ENCODE results near the gene GLB1L.

GLB1L gene

GRCh38 chr2:219220652-219221402 lies 24.4 kb downstream of the GLB1L start:
- DNase-seq: no peak

GRCh38 chr2:219219784-219220532 lies 25.3 kb downstream of the GLB1L start:
- no peak for DNase-seq

DNA sequence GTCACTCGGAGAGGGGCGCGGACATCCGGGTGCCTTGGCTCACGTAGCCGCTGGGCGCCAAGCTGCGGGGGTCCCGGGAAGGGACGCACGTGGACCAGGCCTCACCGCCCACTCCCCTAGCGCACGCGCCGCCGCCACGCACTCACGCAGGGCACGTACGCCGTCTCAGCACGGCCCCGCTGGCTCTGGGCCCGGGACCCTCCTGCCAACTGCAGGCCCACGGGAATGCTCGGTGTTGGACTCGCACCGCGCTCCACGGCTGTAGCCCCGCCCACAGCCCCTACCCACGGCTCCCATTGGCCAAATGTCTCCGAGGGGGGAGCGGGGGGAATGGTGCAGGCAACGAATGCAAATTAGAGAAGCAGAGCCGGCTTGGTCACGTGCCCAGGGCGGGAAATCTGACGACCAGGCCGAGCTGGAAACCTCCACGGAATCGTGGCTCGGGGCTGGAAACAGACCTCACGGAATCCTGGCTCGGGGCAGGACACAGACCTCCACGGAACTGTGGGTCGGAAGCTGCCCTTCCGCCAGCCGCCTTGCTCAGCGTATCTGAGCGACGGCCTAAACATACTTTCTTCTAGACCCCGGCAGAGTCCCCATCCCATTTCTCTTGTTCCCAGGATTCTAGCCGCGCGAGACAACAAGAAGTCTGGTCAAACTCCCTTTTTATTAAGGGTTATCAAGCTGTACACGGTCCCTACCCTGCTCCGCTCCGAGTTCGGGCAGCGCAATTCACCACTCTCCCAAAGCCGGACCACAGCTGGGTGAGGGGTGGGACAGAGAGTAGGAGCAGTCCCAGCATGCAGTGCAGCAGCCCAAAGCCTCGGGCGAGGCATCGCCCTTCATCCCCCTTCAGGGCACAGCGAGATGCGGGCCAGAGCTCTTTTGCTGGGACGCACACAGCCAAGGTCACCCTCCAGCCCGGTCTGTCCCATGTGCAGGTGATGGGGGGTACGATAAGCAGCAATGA lies 26.2 kb downstream of the GLB1L start, which contains the start of gene ABCB6:
ABCB6 (minus strand) TSS at position 227 of the 970 bp plus-strand sequence. CDS start 285 bp downstream, outside the sequence.
- DNase-seq: peak; percentile 84

GRCh38 chr2:219218217-219218731 lies 27.0 kb downstream of the GLB1L start:
- peak; percentile 18 for DNase-seq

- no peak for DNase-seq
Measured at GRCh38 chr2:219216535-219216915, 28.7 kb downstream of the GLB1L start.

DNA sequence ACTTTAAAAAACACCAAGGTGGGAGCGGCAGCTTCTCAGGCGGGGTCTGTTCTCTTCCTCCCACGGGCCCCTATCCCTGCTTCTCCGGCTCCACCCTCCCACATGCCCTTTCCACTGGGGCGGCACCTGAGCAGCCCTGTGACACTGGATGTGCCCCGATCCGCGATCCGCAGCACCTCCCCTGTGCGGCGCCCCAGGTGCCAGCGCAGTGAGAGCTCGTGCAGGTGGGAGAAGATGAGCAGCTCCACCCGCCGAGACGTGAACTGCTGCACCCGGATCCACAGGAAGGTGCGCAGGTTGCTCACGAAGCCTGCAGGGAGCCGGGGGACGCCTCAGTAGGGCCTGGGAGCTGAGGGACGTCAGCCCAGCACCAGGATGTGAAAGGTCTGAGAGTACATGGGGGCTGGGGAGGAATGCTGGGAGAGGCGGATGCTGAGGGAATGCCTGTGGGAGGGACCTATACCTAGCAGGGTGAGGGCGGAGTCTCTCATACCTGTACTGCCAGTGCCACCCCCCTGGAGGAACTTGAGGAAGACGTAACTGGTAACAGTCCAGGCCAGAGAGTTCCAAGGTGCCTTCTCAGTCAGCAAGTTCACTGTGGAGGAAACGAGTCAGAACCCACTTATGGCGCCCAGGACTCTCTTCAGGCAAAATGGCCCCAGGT lies 29.2 kb downstream of the GLB1L start:
- DNase-seq: no peak

DNA sequence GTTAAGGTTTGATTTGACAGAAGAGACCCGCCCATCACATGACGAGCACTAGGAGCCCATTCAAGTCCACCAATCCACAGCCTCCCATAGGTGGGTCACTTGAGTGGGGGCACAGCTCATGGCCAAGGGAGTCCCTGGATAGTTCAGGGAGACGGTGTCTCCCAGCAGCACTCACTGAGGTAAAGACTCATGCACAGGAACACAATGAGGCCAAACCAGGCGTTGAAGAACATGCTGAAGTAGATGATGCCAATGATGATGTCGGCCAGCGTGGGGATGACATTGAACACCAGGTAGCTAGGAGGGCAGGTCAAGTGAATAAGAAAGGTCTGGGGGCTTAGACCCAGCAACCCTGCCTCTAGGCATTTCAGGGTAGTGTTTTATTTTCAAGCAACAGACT lies 30.5 kb downstream of the GLB1L start:
- no peak for DNase-seq

DNA sequence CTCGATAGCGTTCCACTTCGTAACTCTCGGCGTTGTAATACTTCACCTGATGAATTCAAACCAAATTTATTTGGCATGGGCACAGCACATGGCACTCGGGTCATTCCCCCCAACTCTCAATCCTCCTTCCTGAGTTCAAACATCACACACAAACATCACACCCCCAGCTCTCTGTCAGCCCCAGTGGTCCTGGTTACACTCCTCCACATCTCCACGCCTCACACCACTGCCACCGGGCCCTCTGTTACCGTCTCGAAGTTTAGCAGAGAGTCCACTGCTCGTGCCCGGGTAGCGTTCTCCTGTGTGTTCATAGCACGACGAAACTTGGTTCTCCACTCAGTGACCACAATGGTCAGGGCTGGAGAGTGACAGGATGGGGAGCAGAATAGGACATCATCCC lies 31.1 kb downstream of the GLB1L start:
- DNase-seq: no peak

DNA sequence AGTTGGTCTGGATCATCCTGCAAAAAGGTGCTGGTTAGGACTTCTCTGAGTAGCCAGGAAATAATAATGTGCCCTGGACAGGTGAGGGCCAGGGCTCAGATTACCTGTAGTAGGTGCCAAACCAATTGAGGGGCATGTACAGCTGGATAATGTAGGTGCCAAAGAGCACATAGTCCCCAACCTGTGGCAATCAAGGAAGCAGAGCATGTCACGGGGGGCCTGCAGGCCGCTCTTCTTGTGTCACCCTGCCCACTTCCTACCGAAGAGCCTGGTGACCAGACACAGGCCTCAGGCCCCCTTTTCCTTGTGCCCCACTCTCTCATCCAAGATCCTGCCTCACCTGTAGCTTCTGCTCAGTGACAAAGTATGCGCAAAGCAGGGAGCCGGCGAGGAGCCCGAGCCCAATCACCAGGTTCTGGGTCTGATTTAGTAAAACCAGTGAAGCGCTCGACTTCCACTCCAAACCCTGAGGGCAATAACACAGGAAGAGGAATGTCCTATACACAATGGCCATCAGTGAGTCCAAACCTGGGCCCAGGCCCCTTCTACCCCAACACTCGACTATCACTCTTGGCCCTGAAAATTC lies 31.7 kb downstream of the GLB1L start:
- DNase-seq: no peak

GRCh38 chr2:219213026-219213415 lies 32.2 kb downstream of the GLB1L start:
- no peak for DNase-seq

GRCh38 chr2:219210886-219211362 lies 34.3 kb downstream of the GLB1L start:
- DNase-seq: no peak

GRCh38 chr2:219210196-219210885 lies 34.9 kb downstream of the GLB1L start:
- DNase-seq: no peak

DNA sequence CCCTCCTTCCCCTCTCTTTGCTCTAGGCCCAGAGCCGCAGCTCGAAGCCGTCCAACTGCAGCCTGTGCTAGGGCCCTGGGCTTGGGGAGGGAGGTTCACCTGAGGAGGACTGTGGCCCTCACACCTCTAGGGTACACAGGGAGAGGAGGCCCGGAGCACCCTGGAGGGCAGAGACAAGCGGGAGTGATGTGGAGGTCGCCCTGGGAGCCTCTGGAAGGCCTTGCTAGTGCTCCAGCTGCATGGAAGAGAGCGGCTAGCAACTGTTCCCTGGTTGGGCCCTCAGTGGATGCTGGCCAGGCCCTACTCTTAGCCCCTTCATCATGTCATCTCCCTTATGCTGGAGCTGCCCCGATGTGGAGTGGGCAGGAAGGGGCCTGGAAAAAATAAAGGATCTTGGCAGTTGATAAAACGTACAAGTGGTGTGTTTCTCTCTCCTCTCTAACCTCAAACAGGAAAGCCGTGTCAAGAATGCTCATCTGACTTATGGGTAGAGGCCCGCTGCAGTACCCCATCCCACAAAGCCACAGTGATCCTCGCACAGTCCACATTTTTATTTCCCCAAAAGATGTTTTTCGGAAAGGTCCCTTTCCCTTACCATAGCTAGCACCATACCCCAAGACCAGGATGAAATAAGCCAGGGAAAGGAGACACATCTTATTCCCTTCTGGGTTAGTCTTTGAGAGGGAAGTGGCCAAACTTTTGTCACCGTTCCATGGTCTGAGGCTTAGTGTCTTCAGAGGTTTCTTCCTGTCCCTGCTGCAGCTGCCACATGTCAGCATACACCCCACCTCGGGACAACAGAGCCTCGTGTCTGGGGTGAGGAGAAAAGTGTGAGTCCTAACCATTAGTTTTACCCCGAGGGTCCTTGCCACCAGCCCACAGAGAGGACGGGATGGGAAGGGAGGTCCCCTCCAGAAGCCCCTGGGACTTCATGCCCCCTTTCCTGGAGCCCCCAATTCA lies 35.7 kb downstream of the GLB1L start:
- DNase-seq: no peak

GRCh38 chr2:219207884-219208740 lies 37.1 kb downstream of the GLB1L start:
- no peak for DNase-seq

GRCh38 chr2:219207134-219207883 lies 37.9 kb downstream of the GLB1L start:
- no peak for DNase-seq

GRCh38 chr2:219206328-219207133 lies 38.7 kb downstream of the GLB1L start, which contains the start of gene ZFAND2B:
Gene ZFAND2B (plus strand): TSS chr2:219206782. CDS start chr2:219206988, 206 bp downstream.
- DNase-seq: peak; percentile 94

GRCh38 chr2:219205981-219206327 lies 39.3 kb downstream of the GLB1L start:
- DNase-seq: no peak

All from activated CD4-positive, alpha-beta T cell treated with anti-CD3 and anti-CD28 coated beads, Interleukin-2, amount 50 U/mL, for 1 hour (primary cell).